ENCODE results near the gene UNC5C. TPM values are rescaled to one million over a fixed set of nuclear protein-coding genes. Genes with fewer than 3 reads are reported as not detected.

The UNC5C gene
- total RNA-seq, 2 experiments from 2014 or later: not detected

- H3K79me2 ChIP-seq (ENCODE audit: insufficient read depth, low read depth, low read length): no peaks in the 10 kb centered on the region
- no peaks in the 10 kb centered on the region for H3K4me1 ChIP-seq (ENCODE audit: insufficient read depth, low read length, poor library complexity, severe bottlenecking)
- H4K20me1 ChIP-seq (ENCODE audit: insufficient read depth, low read length): no peaks in the 10 kb centered on the region
- ChIA-PET POLR2A (no interaction called here), CTCF (ENCODE audit: unreplicated experiment) (no interaction called here)
- no peak overlapping the region for H3K4me3 ChIP-seq (ENCODE audit: low read depth, low read length, poor library complexity, severe bottlenecking)
- no peak overlapping the region for H2AFZ ChIP-seq (ENCODE audit: low read length)
- H3K9me2 ChIP-seq (ENCODE audit: insufficient read depth, low read length): no peaks in the 10 kb centered on the region
- TF ChIP-seq CTCF (conservative IDR thresholded peaks at IDR 0.05; ENCODE audit: low read length): peak; percentile 74
- TF ChIP-seq EZH2phosphoT487 (IDR thresholded peaks at IDR 0.05; ENCODE audit: borderline replicate concordance, low read depth, low read length): no peak
- no peak overlapping the region for H3K27ac ChIP-seq (ENCODE audit: low read depth, low read length, poor library complexity, severe bottlenecking)
- H3K36me3 ChIP-seq (ENCODE audit: insufficient read depth, low read length): no peaks in the 10 kb centered on the region
- DNase-seq (ENCODE audit: low spot score): peak; percentile 14
- H3K9me3 ChIP-seq (ENCODE audit: low read length): no peaks in the 10 kb centered on the region
- BruUV-seq (replicated peaks): no TSS peak
- no peak overlapping the region for H3K4me2 ChIP-seq (ENCODE audit: low read length)
- intact Hi-C loops (cut with micrococcal nuclease; ENCODE audit: unreplicated experiment): no loop called here
Observed at GRCh38 chr4:95510145-95510544, 38.6 kb downstream of the UNC5C start.

DNA sequence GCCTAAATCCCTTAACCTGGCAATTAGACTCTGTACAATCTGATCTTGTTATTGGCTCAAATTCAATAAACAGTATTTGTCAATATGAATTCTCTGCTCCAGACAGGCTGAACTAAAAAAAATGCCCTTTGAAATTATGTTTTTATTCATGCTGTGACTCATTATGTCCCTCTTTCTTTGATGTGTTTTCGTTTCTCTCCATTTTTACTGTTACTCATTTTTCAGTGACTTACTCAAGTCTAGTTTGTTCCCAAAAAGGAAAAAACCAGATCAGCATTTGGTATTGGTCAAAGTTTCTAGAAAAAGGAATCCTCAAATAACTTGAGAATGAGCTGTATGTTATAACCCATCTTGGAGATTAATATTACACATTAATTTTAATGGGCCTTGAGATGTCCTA is 40.4 kb downstream of the UNC5C start:
- Histone ChIP-seq H3K79me2 (ENCODE audit: insufficient read depth, low read depth, low read length) (no peaks in the 10 kb centered on the region), H3K4me2 (ENCODE audit: low read length) (no peak overlapping the region), H3K9me2 (ENCODE audit: insufficient read depth, low read length) (no peaks in the 10 kb centered on the region), H3K27ac (ENCODE audit: low read depth, low read length, poor library complexity, severe bottlenecking) (no peak overlapping the region), H4K20me1 (ENCODE audit: insufficient read depth, low read length) (no peaks in the 10 kb centered on the region), H2AFZ (ENCODE audit: low read length) (no peak overlapping the region), H3K4me1 (ENCODE audit: insufficient read depth, low read length, poor library complexity, severe bottlenecking) (no peaks in the 10 kb centered on the region), H3K36me3 (ENCODE audit: insufficient read depth, low read length) (no peaks in the 10 kb centered on the region), H3K4me3 (ENCODE audit: low read depth, low read length, poor library complexity, severe bottlenecking) (no peak overlapping the region), H3K9me3 (ENCODE audit: low read length) (no peaks in the 10 kb centered on the region)
- BruUV-seq (replicated peaks): no TSS peak
- ChIA-PET POLR2A (interaction anchor here (0.6 kb wide), 1 partner anchor 12 kb away, joined by 3 read pairs; no protein-coding TSS in a partner anchor), CTCF (ENCODE audit: unreplicated experiment) (no interaction called here)
- TF ChIP-seq CTCF (conservative IDR thresholded peaks at IDR 0.05; ENCODE audit: low read length) (no peak), EZH2phosphoT487 (IDR thresholded peaks at IDR 0.05; ENCODE audit: borderline replicate concordance, low read depth, low read length) (no peak)
- intact Hi-C loops (cut with micrococcal nuclease; ENCODE audit: unreplicated experiment): no loop called here
- no peak for DNase-seq (ENCODE audit: low spot score)

DNA sequence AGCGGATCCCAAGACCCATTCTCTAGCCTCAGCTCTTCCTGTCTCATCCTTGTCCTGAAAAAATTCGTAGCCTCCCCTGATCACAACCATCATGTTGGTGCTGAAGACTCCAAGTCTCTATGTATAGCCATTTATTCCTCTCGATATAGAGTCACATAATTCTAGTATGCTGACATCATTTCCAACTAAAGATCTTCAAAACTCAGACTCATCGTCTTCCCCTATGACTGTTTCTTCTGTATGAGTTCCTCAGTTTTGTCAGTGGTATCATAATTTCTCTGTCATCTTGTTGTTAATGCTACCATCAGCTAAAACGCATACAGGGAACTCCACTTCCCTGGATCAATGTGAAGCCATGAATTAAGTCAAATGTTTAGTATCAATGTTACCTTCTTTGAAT is 41.2 kb downstream of the UNC5C start:
- ChIA-PET POLR2A (no interaction called here), CTCF (ENCODE audit: unreplicated experiment) (no interaction called here)
- H2AFZ ChIP-seq (ENCODE audit: low read length): no peak overlapping the region
- H4K20me1 ChIP-seq (ENCODE audit: insufficient read depth, low read length): no peaks in the 10 kb centered on the region
- H3K4me1 ChIP-seq (ENCODE audit: insufficient read depth, low read length, poor library complexity, severe bottlenecking): no peaks in the 10 kb centered on the region
- no peak for TF ChIP-seq EZH2phosphoT487 (IDR thresholded peaks at IDR 0.05; ENCODE audit: borderline replicate concordance, low read depth, low read length)
- TF ChIP-seq CTCF (conservative IDR thresholded peaks at IDR 0.05; ENCODE audit: low read length): no peak
- no peaks in the 10 kb centered on the region for H3K36me3 ChIP-seq (ENCODE audit: insufficient read depth, low read length)
- no peak for DNase-seq (ENCODE audit: low spot score)
- no TSS peak for BruUV-seq (replicated peaks)
- H3K79me2 ChIP-seq (ENCODE audit: insufficient read depth, low read depth, low read length): no peaks in the 10 kb centered on the region
- no peak overlapping the region for H3K4me2 ChIP-seq (ENCODE audit: low read length)
- no peaks in the 10 kb centered on the region for H3K9me2 ChIP-seq (ENCODE audit: insufficient read depth, low read length)
- H3K9me3 ChIP-seq (ENCODE audit: low read length): no peaks in the 10 kb centered on the region
- no peak overlapping the region for H3K27ac ChIP-seq (ENCODE audit: low read depth, low read length, poor library complexity, severe bottlenecking)
- H3K4me3 ChIP-seq (ENCODE audit: low read depth, low read length, poor library complexity, severe bottlenecking): no peak overlapping the region
- intact Hi-C loops (cut with micrococcal nuclease; ENCODE audit: unreplicated experiment): no loop called here
